Measurements from ENCODE around the gene UBAC1. TPM values are rescaled to one million over a fixed set of nuclear protein-coding genes. Genes with fewer than 3 reads are reported as not detected.

The UBAC1 gene
- total RNA-seq, 2 donors from 2014 or later: 37.9 to 39.3 TPM

DNA sequence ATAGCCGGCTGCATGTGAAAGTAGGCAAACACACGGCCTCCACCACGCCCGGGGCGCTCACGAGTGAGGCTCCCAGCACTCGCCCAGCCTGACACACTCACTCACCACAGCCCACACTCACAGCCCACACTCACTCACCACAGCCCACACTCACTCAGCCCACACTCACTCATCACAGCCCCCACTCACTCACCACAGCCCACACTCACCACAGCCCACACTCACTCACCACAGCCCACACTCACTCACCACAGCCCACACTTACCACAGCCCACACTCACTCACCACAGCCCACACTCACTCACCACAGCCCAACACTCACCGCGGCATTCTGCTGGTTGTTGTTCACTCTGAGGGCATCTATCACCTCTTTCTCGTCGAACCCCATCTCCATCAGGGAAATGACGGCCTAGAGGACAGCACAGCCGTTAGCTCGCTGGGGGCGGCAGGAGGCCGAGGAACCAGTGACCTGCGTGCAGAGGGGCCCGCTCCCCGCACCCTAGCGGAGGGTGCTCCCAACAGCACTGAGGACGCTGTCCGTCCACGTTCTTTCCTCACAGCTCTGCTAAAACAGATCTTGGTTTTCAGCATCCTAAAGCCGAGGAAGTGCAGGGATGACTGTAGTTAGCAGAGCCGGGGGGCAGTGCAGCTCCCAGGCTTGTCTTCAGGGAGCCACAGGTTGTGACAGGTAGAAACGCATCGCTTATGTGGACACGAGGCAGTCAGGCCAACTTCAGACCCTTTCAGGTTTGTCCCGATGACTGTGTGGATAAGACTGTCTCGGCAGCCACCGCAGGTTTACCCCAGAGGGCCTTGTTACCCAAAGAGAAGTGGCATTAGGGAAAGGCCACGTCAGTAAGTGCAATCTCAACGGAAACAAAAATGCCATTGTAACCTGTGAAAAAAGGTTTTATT is 21.6 kb downstream of the UBAC1 start:
- DNase-seq (ENCODE audit: low spot score) (no peak), ATAC-seq (ENCODE audit: insufficient number of reproducible peaks, low FRiP score, low read depth) (no peak)
- H3K4me3 ChIP-seq: no peak overlapping the region
- no peaks in the 10 kb centered on the region for H3K27me3 ChIP-seq (replicated peaks; ENCODE audit: insufficient read depth)
- no peaks in the 10 kb centered on the region for H3K4me1 ChIP-seq (ENCODE audit: control insufficient read depth in 1 of 2, low read depth in 2 of 2)
- H3K27ac ChIP-seq: no peak overlapping the region
- TF ChIP-seq, protein P1, sequence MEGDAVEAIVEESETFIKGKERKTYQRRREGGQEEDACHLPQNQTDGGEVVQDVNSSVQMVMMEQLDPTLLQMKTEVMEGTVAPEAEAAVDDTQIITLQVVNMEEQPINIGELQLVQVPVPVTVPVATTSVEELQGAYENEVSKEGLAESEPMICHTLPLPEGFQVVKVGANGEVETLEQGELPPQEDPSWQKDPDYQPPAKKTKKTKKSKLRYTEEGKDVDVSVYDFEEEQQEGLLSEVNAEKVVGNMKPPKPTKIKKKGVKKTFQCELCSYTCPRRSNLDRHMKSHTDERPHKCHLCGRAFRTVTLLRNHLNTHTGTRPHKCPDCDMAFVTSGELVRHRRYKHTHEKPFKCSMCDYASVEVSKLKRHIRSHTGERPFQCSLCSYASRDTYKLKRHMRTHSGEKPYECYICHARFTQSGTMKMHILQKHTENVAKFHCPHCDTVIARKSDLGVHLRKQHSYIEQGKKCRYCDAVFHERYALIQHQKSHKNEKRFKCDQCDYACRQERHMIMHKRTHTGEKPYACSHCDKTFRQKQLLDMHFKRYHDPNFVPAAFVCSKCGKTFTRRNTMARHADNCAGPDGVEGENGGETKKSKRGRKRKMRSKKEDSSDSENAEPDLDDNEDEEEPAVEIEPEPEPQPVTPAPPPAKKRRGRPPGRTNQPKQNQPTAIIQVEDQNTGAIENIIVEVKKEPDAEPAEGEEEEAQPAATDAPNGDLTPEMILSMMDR (IDR thresholded peaks at IDR 0.05): no peak
- H3K36me3 ChIP-seq: peaks cover 36% of the 10 kb centered on the region
- no peaks in the 10 kb centered on the region for H3K9me3 ChIP-seq

DNA sequence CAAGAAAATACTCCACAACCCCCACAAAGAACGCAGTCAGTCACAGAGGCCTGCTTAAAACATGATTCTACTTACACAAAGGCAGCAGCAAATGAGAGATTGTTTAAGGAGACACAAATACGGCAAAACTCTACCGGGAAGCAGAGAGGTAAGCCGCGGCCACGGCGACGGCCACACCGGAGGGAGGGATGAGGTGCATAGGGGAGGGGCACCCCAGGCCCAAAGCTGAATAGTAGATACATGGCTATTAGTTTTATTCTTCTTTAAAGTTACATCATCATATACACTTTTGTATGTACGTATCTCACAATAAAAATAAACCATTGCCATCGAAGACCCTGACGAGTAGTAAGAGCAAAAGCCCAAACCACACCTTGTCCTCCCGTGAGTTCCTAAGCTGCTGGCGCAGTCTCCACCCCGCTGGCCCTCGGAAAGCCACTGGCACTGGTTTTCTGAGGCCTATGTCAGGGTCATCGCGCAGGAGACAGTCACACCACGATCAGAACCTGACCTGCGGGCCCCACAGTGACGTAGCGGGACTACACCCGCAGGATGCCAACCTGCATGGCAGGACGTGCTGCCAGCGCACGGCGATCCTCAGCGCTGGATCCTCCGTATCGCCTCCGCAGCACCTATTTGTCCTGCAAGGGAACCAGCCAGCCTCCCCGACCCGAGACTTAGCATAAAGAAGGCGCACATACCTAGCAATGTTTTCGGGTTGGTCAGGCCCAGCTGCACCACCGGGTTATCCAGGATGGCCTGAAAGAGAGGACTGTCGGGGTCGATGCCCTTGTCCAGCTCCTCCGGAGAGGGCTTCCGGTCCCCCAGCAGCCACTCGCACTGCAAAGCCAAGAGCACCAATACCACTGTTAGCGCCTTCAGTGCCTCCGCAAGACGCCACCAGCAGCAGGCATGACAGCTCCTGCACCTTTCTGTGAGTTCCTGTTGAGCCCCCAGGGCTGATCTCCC is 23.4 kb downstream of the UBAC1 start:
- H3K9me3 ChIP-seq: no peaks in the 10 kb centered on the region
- TF ChIP-seq, protein P1 (IDR thresholded peaks at IDR 0.05): no peak
- H3K4me3 ChIP-seq: no peak overlapping the region
- H3K27me3 ChIP-seq (replicated peaks; ENCODE audit: insufficient read depth): no peaks in the 10 kb centered on the region
- DNase-seq (ENCODE audit: low spot score) (no peak), ATAC-seq (ENCODE audit: insufficient number of reproducible peaks, low FRiP score, low read depth) (no peak)
- no peak overlapping the region for H3K27ac ChIP-seq
- peaks cover 41% of the 10 kb centered on the region for H3K36me3 ChIP-seq
- H3K4me1 ChIP-seq (ENCODE audit: control insufficient read depth in 1 of 2, low read depth in 2 of 2): no peaks in the 10 kb centered on the region

DNA sequence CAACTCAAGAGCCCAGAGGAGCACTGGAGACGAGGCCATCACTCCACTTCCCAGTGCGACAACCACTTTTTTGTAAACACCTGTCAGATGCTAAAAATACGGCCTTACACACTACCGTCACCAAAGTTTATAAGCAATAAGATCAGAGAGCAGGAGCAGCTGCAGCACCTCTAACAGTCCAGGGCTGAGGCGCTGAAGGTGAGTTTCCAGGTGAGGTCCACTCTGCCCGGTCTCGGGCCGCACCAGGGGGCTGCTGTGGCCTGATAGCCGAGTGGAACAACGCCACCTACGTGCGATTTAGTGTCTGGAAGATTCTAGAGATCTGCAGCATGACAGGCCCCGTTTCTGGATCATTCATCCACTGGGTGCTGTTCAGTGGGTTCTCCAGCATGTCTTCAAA is 28.1 kb downstream of the UBAC1 start:
- H3K27me3 ChIP-seq (replicated peaks; ENCODE audit: insufficient read depth): no peaks in the 10 kb centered on the region
- no peak overlapping the region for H3K4me3 ChIP-seq
- no peaks in the 10 kb centered on the region for H3K4me1 ChIP-seq (ENCODE audit: control insufficient read depth in 1 of 2, low read depth in 2 of 2)
- TF ChIP-seq, protein P1 (IDR thresholded peaks at IDR 0.05): no peak
- ATAC-seq (ENCODE audit: insufficient number of reproducible peaks, low FRiP score, low read depth) (no peak), DNase-seq (ENCODE audit: low spot score) (no peak)
- H3K9me3 ChIP-seq: no peaks in the 10 kb centered on the region
- H3K36me3 ChIP-seq: peaks cover 49% of the 10 kb centered on the region
- H3K27ac ChIP-seq: no peak overlapping the region

DNA sequence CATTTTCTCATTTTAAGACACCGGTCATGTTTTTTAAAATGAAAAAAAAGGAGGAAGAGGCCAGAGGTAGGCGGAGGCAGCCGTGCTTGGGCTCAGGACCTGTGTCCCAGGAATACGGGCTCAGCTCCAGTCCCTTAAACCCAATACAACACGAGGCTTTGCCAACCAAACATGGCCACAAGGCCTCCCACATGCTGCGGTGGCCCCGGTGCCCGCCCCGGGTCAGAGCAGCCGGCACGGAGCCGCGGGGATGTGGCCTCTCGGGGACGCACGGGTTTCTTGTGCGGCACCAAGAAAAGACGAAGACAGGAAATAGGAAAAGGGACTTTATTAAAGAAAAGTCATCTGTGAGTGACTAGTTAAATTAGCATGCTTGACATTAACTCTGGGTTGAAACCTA is 28.5 kb downstream of the UBAC1 start:
- H3K4me3 ChIP-seq: no peak overlapping the region
- TF ChIP-seq, protein P1 (IDR thresholded peaks at IDR 0.05): no peak
- no peak for DNase-seq (ENCODE audit: low spot score)
- H3K36me3 ChIP-seq: peaks cover 44% of the 10 kb centered on the region
- no peak overlapping the region for H3K27ac ChIP-seq
- H3K27me3 ChIP-seq (replicated peaks; ENCODE audit: insufficient read depth): no peaks in the 10 kb centered on the region
- H3K9me3 ChIP-seq: no peaks in the 10 kb centered on the region
- ATAC-seq (ENCODE audit: insufficient number of reproducible peaks, low FRiP score, low read depth): no peak
- H3K4me1 ChIP-seq (ENCODE audit: control insufficient read depth in 1 of 2, low read depth in 2 of 2): no peaks in the 10 kb centered on the region

DNA sequence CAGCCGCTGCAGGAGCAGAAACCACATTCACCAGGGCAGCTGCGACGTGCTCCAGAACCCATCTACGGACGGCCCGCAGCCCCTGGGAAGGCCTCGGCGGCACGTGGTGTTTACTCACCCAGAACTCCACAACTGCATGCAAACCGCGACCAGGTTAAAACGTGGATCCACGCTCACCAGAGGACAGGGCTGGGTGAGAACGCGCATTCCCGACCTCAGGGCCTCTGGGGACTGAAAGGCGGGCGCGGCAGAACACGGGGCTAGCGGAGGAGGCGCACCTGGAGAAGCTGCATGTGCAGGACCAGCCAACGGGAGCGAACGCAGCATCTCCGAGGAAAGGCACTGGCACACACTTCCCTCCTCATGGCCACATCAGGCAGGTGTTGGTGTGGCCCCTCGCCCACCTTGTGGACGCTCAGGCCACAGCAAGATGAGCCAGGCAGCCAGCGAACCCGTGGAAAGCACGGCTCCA is 29.8 kb downstream of the UBAC1 start:
- DNase-seq (ENCODE audit: low spot score) (no peak), ATAC-seq (ENCODE audit: insufficient number of reproducible peaks, low FRiP score, low read depth) (no peak)
- peaks cover 33% of the 10 kb centered on the region for H3K36me3 ChIP-seq
- H3K4me3 ChIP-seq: no peak overlapping the region
- H3K9me3 ChIP-seq: no peaks in the 10 kb centered on the region
- TF ChIP-seq, protein P1 (IDR thresholded peaks at IDR 0.05): no peak
- no peak overlapping the region for H3K27ac ChIP-seq
- H3K27me3 ChIP-seq (replicated peaks; ENCODE audit: insufficient read depth): no peaks in the 10 kb centered on the region
- no peaks in the 10 kb centered on the region for H3K4me1 ChIP-seq (ENCODE audit: control insufficient read depth in 1 of 2, low read depth in 2 of 2)

Data from thoracic aorta (tissue), 2 donors.